SU-DHL-6 (cell line): Measurements from ENCODE around the gene GPD1.

Experiments used
- EZH2phosphoT487 ChIP-seq: fragments of 200-600 bp; sonication (generic), shearing (Covaris generic); conservative IDR thresholded peaks from 2 replicates; pipeline ENCODE4 v1.6.1; 2018; ENCODE audit warnings: mild to moderate bottlenecking, antibody characterized with exemption, low read length, moderate library complexity, mixed read lengths
- TF ChIP-seq, protein P1 (sequence below): fragments of 200-600 bp; sonication (generic); IDR thresholded peaks from one replicate; pipeline ENCODE4 v1.5.1; 2017; ENCODE audit warnings: antibody characterized with exemption, mild to moderate bottlenecking, low read length, moderate library complexity; ENCODE audit not compliant: insufficient read depth, poor library complexity, severe bottlenecking

GRCh38 chr12:50061946-50062686, 41.7 kb upstream of the GPD1 start:
- no peak for TF ChIP-seq EZH2phosphoT487
- TF ChIP-seq, protein P1, sequence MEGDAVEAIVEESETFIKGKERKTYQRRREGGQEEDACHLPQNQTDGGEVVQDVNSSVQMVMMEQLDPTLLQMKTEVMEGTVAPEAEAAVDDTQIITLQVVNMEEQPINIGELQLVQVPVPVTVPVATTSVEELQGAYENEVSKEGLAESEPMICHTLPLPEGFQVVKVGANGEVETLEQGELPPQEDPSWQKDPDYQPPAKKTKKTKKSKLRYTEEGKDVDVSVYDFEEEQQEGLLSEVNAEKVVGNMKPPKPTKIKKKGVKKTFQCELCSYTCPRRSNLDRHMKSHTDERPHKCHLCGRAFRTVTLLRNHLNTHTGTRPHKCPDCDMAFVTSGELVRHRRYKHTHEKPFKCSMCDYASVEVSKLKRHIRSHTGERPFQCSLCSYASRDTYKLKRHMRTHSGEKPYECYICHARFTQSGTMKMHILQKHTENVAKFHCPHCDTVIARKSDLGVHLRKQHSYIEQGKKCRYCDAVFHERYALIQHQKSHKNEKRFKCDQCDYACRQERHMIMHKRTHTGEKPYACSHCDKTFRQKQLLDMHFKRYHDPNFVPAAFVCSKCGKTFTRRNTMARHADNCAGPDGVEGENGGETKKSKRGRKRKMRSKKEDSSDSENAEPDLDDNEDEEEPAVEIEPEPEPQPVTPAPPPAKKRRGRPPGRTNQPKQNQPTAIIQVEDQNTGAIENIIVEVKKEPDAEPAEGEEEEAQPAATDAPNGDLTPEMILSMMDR: no peak
